ENCODE data around the gene SPIRE1.
"Not testable (repeated sequence)": the region's sequence is repeated elsewhere in the genome, so short reads cannot be mapped to it uniquely, and the experiment has no call there.

The SPIRE1 gene

DNA sequence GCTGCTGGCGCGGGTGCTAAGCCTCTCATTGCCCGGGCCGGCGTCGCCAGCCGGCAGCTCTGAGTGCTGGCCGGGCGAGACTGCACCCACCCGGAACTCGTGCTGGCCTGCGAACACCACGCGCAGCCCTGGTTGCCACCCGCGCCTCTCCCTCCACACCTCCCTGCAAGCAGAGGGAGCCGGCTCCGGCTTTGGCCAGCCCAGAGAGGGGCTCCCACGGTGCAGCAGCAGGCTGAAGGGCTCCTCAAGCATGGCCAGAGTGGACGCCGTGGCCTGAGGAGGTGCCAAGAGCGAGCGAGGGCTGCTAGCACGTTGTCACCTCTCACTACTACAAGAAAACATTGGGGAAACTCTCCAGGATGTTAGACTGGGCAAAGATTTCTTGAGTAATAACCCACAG is 98.6 kb downstream of the SPIRE1 start:
- H3K4me3 ChIP-seq (ENCODE audit: low read depth, low read length), result no peak overlapping the region
- TF ChIP-seq, protein P1, sequence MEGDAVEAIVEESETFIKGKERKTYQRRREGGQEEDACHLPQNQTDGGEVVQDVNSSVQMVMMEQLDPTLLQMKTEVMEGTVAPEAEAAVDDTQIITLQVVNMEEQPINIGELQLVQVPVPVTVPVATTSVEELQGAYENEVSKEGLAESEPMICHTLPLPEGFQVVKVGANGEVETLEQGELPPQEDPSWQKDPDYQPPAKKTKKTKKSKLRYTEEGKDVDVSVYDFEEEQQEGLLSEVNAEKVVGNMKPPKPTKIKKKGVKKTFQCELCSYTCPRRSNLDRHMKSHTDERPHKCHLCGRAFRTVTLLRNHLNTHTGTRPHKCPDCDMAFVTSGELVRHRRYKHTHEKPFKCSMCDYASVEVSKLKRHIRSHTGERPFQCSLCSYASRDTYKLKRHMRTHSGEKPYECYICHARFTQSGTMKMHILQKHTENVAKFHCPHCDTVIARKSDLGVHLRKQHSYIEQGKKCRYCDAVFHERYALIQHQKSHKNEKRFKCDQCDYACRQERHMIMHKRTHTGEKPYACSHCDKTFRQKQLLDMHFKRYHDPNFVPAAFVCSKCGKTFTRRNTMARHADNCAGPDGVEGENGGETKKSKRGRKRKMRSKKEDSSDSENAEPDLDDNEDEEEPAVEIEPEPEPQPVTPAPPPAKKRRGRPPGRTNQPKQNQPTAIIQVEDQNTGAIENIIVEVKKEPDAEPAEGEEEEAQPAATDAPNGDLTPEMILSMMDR (conservative IDR thresholded peaks at IDR 0.05; ENCODE audit: low read depth, low read length), result no peak
- no peak for DNase-seq (ENCODE audit: low read depth)

DNA sequence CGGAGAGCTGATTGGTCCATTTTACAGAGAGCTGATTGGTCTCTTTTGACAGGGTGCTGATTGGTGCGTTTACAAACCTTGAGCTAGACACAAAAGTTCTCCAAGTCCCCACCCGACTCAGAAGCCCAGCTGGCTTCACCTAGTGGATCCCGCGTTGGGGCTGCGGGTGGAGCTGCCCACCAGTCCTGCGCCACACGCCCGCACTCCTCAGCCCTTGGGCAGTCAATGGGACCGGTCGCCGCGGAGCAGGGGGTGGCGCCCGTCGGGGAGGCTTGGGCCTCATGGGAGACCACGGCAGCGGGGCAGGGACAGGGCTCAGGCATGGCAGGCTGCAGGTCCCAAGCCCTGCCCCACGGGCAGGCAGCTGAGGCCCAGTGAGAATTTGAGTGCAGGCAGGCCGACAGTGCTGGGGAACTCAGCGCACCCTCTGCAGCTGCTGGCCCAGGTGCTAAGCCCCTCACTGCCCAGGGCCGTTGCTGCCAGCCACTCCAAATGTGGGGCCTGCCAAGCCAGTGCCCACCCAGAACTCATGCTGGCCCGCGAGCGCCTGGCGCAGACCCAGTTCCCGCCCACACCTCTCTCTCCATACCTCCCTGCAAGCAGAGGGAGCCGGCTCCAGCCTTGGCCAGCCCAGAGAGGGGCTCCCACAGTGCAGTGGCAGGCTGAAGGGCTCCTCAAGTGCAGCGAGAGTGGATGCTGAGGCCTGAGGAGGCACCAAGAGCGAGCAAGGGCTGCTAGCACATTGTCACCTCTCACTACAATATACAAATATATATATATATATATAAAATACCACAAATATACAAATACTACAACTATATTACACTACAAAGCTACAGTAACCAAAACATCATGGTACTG is 100.7 kb downstream of the SPIRE1 start:
- no peak for DNase-seq (ENCODE audit: low read depth)
- no peak overlapping the region for H3K4me3 ChIP-seq (ENCODE audit: low read depth, low read length)
- TF ChIP-seq, protein P1 (conservative IDR thresholded peaks at IDR 0.05; ENCODE audit: low read depth, low read length), result no peak

DNA sequence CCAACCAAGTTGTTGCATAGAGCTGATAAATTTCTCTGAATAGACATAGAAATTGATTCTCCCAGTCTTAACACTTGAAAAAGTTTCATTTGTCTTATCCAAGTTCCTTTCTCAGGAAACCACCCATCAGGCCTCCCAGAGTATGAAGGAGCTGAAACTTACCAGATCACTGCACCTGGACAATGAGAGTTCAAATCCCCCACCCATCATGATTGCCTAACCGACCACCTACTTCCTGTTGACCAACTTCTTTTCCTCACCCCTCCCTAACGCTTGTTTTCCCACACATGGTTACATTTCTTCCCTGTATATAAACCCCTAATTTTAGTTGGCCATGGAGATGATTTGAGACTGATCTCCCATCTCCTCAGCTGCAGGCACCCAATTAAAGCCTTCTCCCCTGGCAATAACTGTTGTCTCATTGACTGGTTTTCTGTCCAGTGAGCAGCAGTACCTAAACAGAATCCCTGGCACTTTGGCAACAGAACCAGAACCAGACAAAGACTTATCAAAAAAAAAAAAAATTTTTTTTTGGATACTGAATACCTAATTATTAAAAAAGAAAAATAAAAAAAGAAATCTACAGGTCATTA is 103.0 kb downstream of the SPIRE1 start:
- DNase-seq (ENCODE audit: low read depth), result no peak
- H3K4me3 ChIP-seq (ENCODE audit: low read depth, low read length), result no peak overlapping the region
- TF ChIP-seq, protein P1 (conservative IDR thresholded peaks at IDR 0.05; ENCODE audit: low read depth, low read length), result no peak

DNA sequence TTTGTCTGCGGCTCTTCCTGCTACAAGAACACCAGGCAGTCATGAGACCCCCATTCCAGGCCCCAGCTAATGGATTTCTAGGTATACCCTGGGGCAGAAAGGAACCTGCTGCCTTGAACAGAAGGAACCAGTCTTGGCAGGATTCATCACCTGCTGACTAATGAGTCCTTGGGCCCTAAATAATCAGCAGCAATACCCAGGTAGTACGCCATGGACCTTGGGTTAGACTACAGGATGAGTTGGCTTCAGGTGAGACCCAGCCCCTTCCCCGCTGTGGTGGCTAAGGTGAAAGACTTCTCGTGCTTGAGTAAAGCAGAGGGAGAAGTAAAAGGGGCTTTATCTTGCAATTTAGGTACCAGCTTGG is 105.0 kb downstream of the SPIRE1 start:
- TF ChIP-seq, protein P1 (conservative IDR thresholded peaks at IDR 0.05; ENCODE audit: low read depth, low read length), result no peak
- no peak for DNase-seq (ENCODE audit: low read depth)
- no peak overlapping the region for H3K4me3 ChIP-seq (ENCODE audit: low read depth, low read length)

DNA sequence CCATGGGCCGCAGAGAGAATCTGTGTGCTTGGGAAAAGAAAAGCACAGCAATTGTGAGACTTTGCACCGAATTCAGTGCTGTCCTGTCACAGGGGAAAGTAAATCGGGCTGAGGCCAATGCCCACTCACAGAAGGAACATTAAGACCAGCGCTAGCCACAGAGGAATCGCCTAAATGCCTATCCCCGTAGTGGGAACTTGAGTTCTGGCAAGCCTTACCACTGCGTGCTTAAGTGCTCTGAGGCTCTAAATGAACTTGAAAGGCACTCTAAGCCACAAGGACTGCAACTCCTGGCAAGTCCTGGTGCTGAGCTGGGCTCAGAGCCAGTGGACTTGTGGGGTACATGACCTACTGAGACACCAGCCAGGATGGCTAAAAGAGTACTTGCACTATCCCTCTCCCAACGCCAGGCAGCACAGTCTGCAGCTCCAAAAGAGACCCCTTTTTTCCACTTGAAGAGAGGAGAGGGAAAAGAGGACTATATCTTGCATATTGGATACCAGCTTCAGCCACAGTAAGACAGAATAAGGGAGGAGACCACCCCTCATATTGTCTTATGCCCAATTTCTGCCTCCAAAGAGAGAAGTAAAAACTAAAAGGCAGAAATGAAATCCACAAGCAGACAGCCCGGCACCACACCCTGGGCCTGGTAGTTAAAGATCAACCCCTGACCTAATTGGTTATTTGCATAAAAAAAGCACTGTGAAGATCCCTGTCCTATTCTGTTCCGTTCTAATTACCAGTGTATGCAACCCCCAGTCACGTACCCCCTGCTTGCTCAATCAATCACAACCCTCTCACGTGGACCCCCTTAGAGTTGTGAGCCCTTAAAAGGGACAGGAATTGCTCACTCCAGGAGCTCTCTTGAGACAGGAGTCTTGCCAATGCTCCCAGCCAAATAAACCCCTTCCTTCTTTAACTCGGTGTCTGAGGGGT is 105.7 kb downstream of the SPIRE1 start:
- peak; percentile 77 for DNase-seq (ENCODE audit: low read depth)
- TF ChIP-seq, protein P1 (conservative IDR thresholded peaks at IDR 0.05; ENCODE audit: low read depth, low read length), result peak; percentile 8
- H3K4me3 ChIP-seq (ENCODE audit: low read depth, low read length), result not testable (repeated sequence)

DNA sequence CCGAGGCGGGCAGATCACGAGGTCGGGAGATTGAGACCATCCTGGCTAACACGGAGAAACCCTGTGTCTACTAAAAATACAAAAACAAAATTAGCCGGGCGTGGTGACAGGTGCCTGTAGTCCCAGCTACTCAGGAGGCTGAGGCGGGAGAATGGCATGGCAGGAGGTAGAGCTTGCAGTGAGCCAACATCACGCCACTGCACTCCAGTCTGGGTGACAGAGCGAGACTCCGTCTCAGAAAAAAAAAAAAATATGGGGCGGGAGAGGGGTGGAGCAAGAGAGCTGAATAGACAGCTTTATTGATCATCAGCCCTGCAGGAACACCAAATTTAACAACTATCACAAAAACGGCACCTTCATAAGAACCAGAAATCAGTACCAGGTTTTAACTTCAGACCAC is 106.4 kb downstream of the SPIRE1 start:
- not testable (repeated sequence) for H3K4me3 ChIP-seq (ENCODE audit: low read depth, low read length); DNase-seq (ENCODE audit: low read depth)

DNA sequence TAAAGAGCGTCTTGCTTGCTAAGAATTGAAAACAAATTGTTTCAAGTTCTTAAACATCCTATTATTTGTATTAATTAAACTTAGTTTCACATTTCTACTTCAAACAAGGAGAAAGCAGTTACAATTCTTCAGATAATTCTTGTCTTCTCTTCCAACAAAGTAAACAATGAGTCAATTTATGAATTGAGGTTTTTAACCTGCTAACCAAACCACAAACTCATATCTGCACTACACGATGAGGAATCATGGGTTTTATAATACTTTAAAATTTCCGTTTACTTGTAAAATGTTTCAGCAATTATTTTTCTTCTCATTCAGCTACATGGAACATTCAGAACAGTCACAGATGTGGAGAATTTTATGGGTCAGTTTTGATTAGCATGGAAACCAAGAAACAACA is 114.2 kb downstream of the SPIRE1 start:
- TF ChIP-seq, protein P1 (conservative IDR thresholded peaks at IDR 0.05; ENCODE audit: low read depth, low read length), result no peak

More for the DNA sequence above, 114.2 kb downstream of the SPIRE1 start:
- DNase-seq (ENCODE audit: low read depth), result peak; percentile 57
- H3K4me3 ChIP-seq (ENCODE audit: low read depth, low read length), result no peak overlapping the region

All from choroid plexus epithelial cell (primary cell).